Neural cell (in vitro differentiated cells): ENCODE measurements around the gene VGF.

Experiments
- CTCF ChIP-seq: fragments of 450-650 bp; IDR thresholded peaks from 2 replicates; pipeline ENCODE4 v1.5.1; 2014; ENCODE audit warnings: antibody characterized with exemption, mild to moderate bottlenecking, moderate library complexity; ENCODE audit not compliant: poor library complexity, severe bottlenecking
- EP300 ChIP-seq: fragments of 450-650 bp; conservative IDR thresholded peaks from 2 replicates; pipeline ENCODE4 v1.6.1; 2014; ENCODE audit warnings: antibody characterized with exemption, mild to moderate bottlenecking, moderate library complexity; ENCODE audit not compliant: poor library complexity, severe bottlenecking
- POLR2AphosphoS5 ChIP-seq: IDR thresholded peaks from 2 replicates; pipeline ENCODE4 v1.6.1; 2012
- REST ChIP-seq: IDR thresholded peaks from 2 replicates; pipeline ENCODE4 v1.6.1; 2012; ENCODE audit warnings: borderline replicate concordance

GRCh38 chr7:101200862-101201599, 35.7 kb upstream of the VGF start, which contains the start of gene MOGAT3:
- TF ChIP-seq CTCF, result no peak
- TF ChIP-seq REST, result no peak
- TF ChIP-seq EP300, result no peak
- no peak for TF ChIP-seq POLR2AphosphoS5
